Activated CD8-positive, alpha-beta memory T cell treated with anti-CD3 and anti-CD28 coated beads, Interleukin-2, amount 10 ng/mL, durations not matched to agents 7 days and 5 days (primary cell): Measurements from ENCODE around the gene SARDH. TPM values are rescaled to one million over a fixed set of nuclear protein-coding genes. Genes with fewer than 3 reads are reported as not detected.

Experiments
- ATAC-seq: fragments of 150-1000 bp; cut with Tn5 transposase; one replicate; pipeline ENCODE4 v1.10.0; 2021; ENCODE audit warnings: moderate library complexity
- CTCF ChIA-PET: fragments of 350-600 bp; sonication (Branson Sonifier 250); formaldehyde crosslinking; loops from one replicate; lab custom pipeline; 2021; ENCODE audit warnings: antibody characterized with exemption; lab: Charles Lee
- DNase-seq: peaks from one replicate; pipeline ENCODE4 v3.0.0-alpha.2; 2020
- H3K27ac Mint-ChIP-seq: one replicate; pipeline ENCODE4 v1.8.0; 2021; ENCODE audit warnings: mild to moderate bottlenecking, mixed read lengths
- H3K27me3 Mint-ChIP-seq: one replicate; pipeline ENCODE4 v1.8.0; 2021; ENCODE audit warnings: mixed read lengths
- H3K36me3 Mint-ChIP-seq: one replicate; pipeline ENCODE4 v1.8.0; 2021; ENCODE audit warnings: mild to moderate bottlenecking, mixed read lengths
- H3K4me1 Mint-ChIP-seq: one replicate; pipeline ENCODE4 v1.8.0; 2021; ENCODE audit warnings: mixed read lengths
- H3K4me3 Mint-ChIP-seq: one replicate; pipeline ENCODE4 v1.8.0; 2021; ENCODE audit warnings: mild to moderate bottlenecking, moderate library complexity, mixed read lengths
- H3K9me3 Mint-ChIP-seq: one replicate; pipeline ENCODE4 v1.8.0; 2022; ENCODE audit warnings: low read depth, mixed read lengths
- total RNA-seq, 2 experiments: library from RNA; stranded (reverse); gene quantifications; one replicate each; pipeline ENCODE4 v1.2.3, GENCODE V29; 2021

SARDH gene
- total RNA-seq: under 1 TPM; 0.38 to 0.56 TPM

- CTCF ChIA-PET: interaction anchor here (1.2 to 1.5 kb wide), 2 partner anchors 11 to 579 kb away, joined by 4 to 7 read pairs; no protein-coding TSS in a partner anchor
- Mint-ChIP-seq H3K27me3 (no peaks in the 10 kb centered on the region), H3K27ac (no peak within 1 kb of the TSS), H3K9me3 (no peaks in the 10 kb centered on the region), H3K4me3 (no peak within 1 kb of the TSS), H3K36me3 (no peaks in the 10 kb centered on the region), H3K4me1 (no peaks in the 10 kb centered on the region)
- ATAC-seq (peak; percentile 71), DNase-seq (peak; percentile 58)
Measured at GRCh38 chr9:133737774-133738639, at the start of gene SARDH. Gene SARDH (minus strand): TSS chr9:133738352. CDS start chr9:133734173, 4,179 bp downstream.

- H3K27me3 Mint-ChIP-seq: no peaks in the 10 kb centered on the region
- DNase-seq (no peak), ATAC-seq (peak; percentile 73)
- H3K36me3 Mint-ChIP-seq: no peaks in the 10 kb centered on the region
- H3K4me1 Mint-ChIP-seq: peaks cover 16% of the 10 kb centered on the region
- H3K9me3 Mint-ChIP-seq: no peaks in the 10 kb centered on the region
- no peak overlapping the region for H3K27ac Mint-ChIP-seq
- no peak overlapping the region for H3K4me3 Mint-ChIP-seq
- CTCF ChIA-PET: interaction anchor here (1.1 kb wide), 1 partner anchor 207 kb away, joined by 4 read pairs; no protein-coding TSS in a partner anchor
Measured at GRCh38 chr9:133787754-133788025, 49.5 kb upstream of the SARDH start.

- Mint-ChIP-seq H3K4me3 (no peak overlapping the region), H3K36me3 (no peaks in the 10 kb centered on the region), H3K4me1 (peaks cover 13% of the 10 kb centered on the region), H3K9me3 (no peaks in the 10 kb centered on the region), H3K27me3 (no peaks in the 10 kb centered on the region), H3K27ac (no peak overlapping the region)
- DNase-seq: no peak
- ATAC-seq: no peak
- CTCF ChIA-PET: interaction anchor here (1.1 to 1.2 kb wide), 2 partner anchors 206 to 208 kb away, joined by 4 to 5 read pairs; no protein-coding TSS in a partner anchor
Measured at GRCh38 chr9:133786907-133787753, 49.0 kb upstream of the SARDH start.

- H3K27ac Mint-ChIP-seq: no peak overlapping the region
- no peaks in the 10 kb centered on the region for H3K27me3 Mint-ChIP-seq
- H3K4me3 Mint-ChIP-seq: no peak overlapping the region
- peaks cover 13% of the 10 kb centered on the region for H3K4me1 Mint-ChIP-seq
- DNase-seq (no peak), ATAC-seq (no peak)
- no peaks in the 10 kb centered on the region for H3K36me3 Mint-ChIP-seq
- H3K9me3 Mint-ChIP-seq: no peaks in the 10 kb centered on the region
- CTCF ChIA-PET: interaction anchor here (1.2 kb wide), 1 partner anchor 207 kb away, joined by 5 read pairs; no protein-coding TSS in a partner anchor
Measured at GRCh38 chr9:133786371-133786753, 48.2 kb upstream of the SARDH start.

GRCh38 chr9:133785753-133786370 is 47.7 kb upstream of the SARDH start:
- no peaks in the 10 kb centered on the region for H3K27me3 Mint-ChIP-seq
- H3K4me1 Mint-ChIP-seq: peaks cover 13% of the 10 kb centered on the region
- no peak overlapping the region for H3K4me3 Mint-ChIP-seq
- no peaks in the 10 kb centered on the region for H3K36me3 Mint-ChIP-seq
- ATAC-seq: no peak
- no peak overlapping the region for H3K27ac Mint-ChIP-seq
- CTCF ChIA-PET: interaction anchor here (1.2 kb wide), 1 partner anchor 208 kb away, joined by 5 read pairs; no protein-coding TSS in a partner anchor
- H3K9me3 Mint-ChIP-seq: no peaks in the 10 kb centered on the region
- DNase-seq: no peak

DNA sequence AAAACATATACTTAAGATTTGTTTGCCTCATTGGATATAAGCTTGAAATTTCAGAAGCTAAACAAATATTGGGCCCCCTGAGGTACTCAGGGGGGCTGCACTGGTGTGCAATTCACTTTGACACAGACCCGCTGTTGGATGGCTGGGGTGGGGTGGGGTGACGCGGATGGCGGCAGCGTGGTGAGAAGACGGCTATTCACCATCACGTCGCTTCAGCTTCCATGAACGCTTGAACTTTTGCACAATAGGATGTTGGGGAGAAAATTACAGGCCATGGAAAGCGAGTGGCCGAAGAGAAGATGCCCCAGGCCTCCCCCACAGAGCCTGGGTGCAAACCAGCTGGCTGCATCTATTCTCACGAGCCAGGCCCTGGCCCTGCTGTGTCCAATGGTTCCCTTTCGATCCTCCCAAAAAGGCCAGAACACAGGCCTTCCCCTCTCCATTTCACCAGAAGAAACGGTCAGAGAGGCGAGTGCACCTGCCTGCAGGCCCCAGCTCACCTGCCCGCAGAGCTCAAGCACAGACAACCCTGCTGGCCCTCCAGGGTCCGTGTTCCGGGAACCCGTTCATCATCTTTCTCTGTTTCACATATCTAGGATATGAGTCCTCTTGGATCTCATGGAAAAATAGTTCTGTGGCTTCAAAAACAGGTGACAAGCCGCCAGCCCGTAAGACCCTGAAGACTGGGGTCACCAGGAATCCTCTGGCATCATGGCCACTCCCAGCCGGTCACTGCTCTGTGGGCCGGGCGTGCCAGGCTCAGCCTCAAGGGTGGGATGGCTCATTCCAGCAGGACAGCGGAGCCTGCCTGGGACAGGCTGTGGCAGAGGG is 46.8 kb upstream of the SARDH start:
- Mint-ChIP-seq H3K9me3 (no peaks in the 10 kb centered on the region), H3K27ac (no peak overlapping the region), H3K27me3 (no peaks in the 10 kb centered on the region), H3K4me1 (peaks cover 13% of the 10 kb centered on the region), H3K4me3 (no peak overlapping the region), H3K36me3 (no peaks in the 10 kb centered on the region)
- CTCF ChIA-PET: interaction anchor here (1.5 kb wide), 2 partner anchors 26 to 210 kb away, joined by 3 to 10 read pairs; no protein-coding TSS in a partner anchor
- no peak for DNase-seq
- ATAC-seq: no peak

GRCh38 chr9:133783331-133783731 is 45.2 kb upstream of the SARDH start:
- H3K4me1 Mint-ChIP-seq: peaks cover 13% of the 10 kb centered on the region
- H3K27ac Mint-ChIP-seq: no peak overlapping the region
- CTCF ChIA-PET: interaction anchor here (1.0 to 3.9 kb wide), 10 partner anchors 10 to 409 kb away, joined by 3 to 109 read pairs (median 4); no protein-coding TSS in a partner anchor
- no peak overlapping the region for H3K4me3 Mint-ChIP-seq
- H3K27me3 Mint-ChIP-seq: no peaks in the 10 kb centered on the region
- H3K36me3 Mint-ChIP-seq: no peaks in the 10 kb centered on the region
- H3K9me3 Mint-ChIP-seq: no peaks in the 10 kb centered on the region
- ATAC-seq: no peak
- no peak for DNase-seq

DNA sequence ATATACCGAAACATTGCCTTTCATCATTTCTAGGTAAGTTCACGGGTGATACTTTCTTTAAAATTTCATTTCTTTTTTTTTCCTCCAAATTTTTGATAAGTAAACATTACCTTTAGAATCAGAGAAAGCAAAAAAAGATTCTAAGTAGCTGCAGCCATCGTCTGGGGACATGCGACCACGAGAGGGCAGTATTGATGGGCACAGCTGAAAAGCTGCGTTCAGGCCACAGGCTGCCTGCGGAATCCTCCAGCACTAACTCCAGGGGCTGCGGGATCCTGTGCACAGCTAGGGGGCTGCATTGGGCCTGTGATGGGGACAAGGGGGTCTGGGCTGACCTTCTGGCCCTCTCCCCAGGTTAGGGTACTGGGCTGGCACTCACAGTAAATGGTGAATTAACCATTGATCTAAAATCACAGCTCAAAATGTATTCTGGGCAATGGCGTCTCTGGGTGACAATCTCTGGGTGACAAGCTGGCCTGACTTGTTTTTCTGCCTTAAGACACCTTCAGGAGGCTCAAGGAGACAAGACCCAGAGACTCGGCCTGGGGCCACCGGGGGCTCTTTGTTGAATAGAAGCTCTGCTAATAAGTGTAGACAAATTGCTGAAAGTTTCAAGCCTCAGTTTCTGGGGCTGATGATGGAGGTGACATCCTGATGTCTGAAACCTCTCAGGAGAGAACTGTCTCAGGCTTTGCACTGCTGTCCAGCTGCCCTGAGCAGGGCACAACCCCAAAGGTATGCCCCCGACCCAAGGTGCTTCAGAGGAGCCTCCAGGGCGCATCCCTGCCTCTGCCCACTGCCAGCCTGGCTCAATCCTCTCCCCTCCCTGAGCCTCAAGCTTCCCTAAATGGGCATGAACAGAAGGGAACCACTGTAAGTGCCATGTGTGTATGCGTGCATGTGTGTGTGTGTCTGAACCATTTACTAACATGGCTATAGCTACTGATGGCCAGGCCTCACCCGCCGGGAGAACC is 44.3 kb upstream of the SARDH start:
- ATAC-seq: peak; percentile 66
- H3K27me3 Mint-ChIP-seq: no peaks in the 10 kb centered on the region
- H3K4me3 Mint-ChIP-seq: no peak overlapping the region
- CTCF ChIA-PET: interaction anchor here (0.6 to 3.9 kb wide), 34 partner anchors 7 to 408 kb away, joined by 3 to 109 read pairs (median 3); partner anchors contain the start of gene FAM163B
- H3K36me3 Mint-ChIP-seq: no peaks in the 10 kb centered on the region
- H3K27ac Mint-ChIP-seq: no peak overlapping the region
- H3K4me1 Mint-ChIP-seq: peaks cover 13% of the 10 kb centered on the region
- DNase-seq: peak; percentile 75
- H3K9me3 Mint-ChIP-seq: no peaks in the 10 kb centered on the region

GRCh38 chr9:133781828-133782135 is 43.6 kb upstream of the SARDH start:
- Mint-ChIP-seq H3K36me3 (no peaks in the 10 kb centered on the region), H3K4me3 (no peak overlapping the region), H3K9me3 (no peaks in the 10 kb centered on the region), H3K27me3 (no peaks in the 10 kb centered on the region), H3K4me1 (peaks cover 9% of the 10 kb centered on the region), H3K27ac (no peak overlapping the region)
- DNase-seq: no peak
- CTCF ChIA-PET: interaction anchor here (0.7 to 3.9 kb wide), 26 partner anchors 8 to 407 kb away, joined by 3 to 109 read pairs (median 3); partner anchors contain the start of gene FAM163B
- no peak for ATAC-seq

DNA sequence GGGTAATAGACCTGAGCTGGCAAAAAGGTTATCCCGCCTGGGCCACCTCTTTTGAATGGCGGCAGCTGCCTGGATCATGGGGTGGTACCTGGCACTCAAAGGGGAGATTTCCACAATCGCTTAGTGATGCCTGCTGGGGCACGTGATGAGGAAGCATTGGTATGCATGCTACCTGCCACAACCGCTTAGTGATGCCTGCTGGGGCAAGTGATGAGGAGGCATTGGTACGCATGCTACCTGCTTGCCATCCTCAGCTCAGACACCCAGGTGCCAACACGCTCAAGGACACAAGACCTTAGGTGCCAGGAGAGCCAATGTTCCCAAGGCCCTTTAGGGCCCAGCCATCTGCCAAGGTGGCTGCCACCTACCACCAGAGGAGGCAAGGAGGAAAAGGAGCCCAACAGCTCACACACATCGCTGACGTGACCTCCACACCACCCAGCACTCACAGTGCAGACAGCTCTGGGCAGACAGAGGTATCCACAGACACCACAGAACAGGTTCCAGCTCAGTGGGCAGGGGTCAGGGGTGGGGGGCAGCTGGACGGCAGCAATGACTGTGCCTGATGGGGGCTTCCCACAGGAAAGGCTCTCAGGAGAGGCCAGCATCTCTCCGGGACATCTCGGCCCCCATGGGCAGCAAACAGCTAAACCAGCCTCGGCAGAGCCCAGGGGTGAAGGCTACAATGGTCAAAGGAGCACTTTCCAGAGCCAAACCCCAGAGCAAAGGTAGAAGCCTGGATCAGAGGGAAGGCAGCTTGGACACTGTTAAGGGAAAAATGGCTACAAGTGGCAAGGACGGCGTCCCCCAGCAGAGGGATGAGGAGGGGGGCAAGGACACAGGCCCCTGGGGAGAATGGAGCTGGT is 43.0 kb upstream of the SARDH start:
- Mint-ChIP-seq H3K4me3 (no peak overlapping the region), H3K9me3 (no peaks in the 10 kb centered on the region), H3K27ac (no peak overlapping the region), H3K27me3 (no peaks in the 10 kb centered on the region), H3K36me3 (no peaks in the 10 kb centered on the region), H3K4me1 (peaks cover 3% of the 10 kb centered on the region)
- no peak for DNase-seq
- no peak for ATAC-seq
- CTCF ChIA-PET: interaction anchor here (0.6 to 3.9 kb wide), 19 partner anchors 8 to 320 kb away, joined by 3 to 109 read pairs (median 4); no protein-coding TSS in a partner anchor
